HepG2 (cell line): ENCODE data around the gene CD180. TPM values are rescaled to one million over a fixed set of nuclear protein-coding genes. Genes with fewer than 3 reads are reported as not detected.

Experiments
- ASH2L ChIP-seq: fragments of 300-600, 200-600 bp; sonication (generic); IDR thresholded peaks from 2 replicates; pipeline ENCODE4 v1.7.0; 2017; ENCODE audit warnings: low read depth, mild to moderate bottlenecking, moderate library complexity, mixed read lengths, low read length; ENCODE audit not compliant: insufficient read length
- CEBPG ChIP-seq: IDR thresholded peaks from 2 replicates; pipeline ENCODE4 v1.6.1; 2016
- DBP ChIP-seq: sonication (generic); formaldehyde crosslinking; IDR thresholded peaks from 2 replicates; pipeline ENCODE4 v1.4.0; 2020; ENCODE audit warnings: missing genetic modification reagents; ENCODE audit errors: not compliant biosample characterization
- FOXO1 ChIP-seq: sonication (generic); formaldehyde crosslinking; IDR thresholded peaks from 2 replicates; pipeline ENCODE4 v1.4.0; 2020; ENCODE audit warnings: missing genetic modification reagents
- IRX3 ChIP-seq: sonication (generic); formaldehyde crosslinking; IDR thresholded peaks from 2 replicates; pipeline ENCODE4 v1.8.1; 2023; ENCODE audit warnings: mild to moderate bottlenecking, low read depth, missing genetic modification reagents, borderline replicate concordance
- KAT7 ChIP-seq: IDR thresholded peaks from 2 replicates; pipeline ENCODE4 v1.6.1; 2018; ENCODE audit warnings: borderline replicate concordance, missing compliant biosample characterization
- KDM1A ChIP-seq: IDR thresholded peaks from 2 replicates; pipeline ENCODE4 v1.6.1; 2016; ENCODE audit warnings: missing compliant biosample characterization
- KDM5B ChIP-seq: sonication (generic); formaldehyde crosslinking; IDR thresholded peaks from 2 replicates; pipeline ENCODE4 v1.4.0; 2020; ENCODE audit warnings: missing genetic modification reagents, mild to moderate bottlenecking, borderline replicate concordance
- MBNL3 ChIP-seq: fragments of 250-450 bp; sonication (Bioruptor Pico); conservative IDR thresholded peaks from 2 replicates; pipeline ENCODE4 v1.8.0; 2022; ENCODE audit warnings: mild to moderate bottlenecking, inconsistent platforms
- MTA3 ChIP-seq: sonication (generic); formaldehyde crosslinking; IDR thresholded peaks from 2 replicates; pipeline ENCODE4 v1.4.0; 2020; ENCODE audit warnings: missing genetic modification reagents
- NFIB ChIP-seq: sonication (generic); formaldehyde crosslinking; IDR thresholded peaks from 2 replicates; pipeline ENCODE4 v1.9.0; 2021; ENCODE audit warnings: missing genetic modification reagents, mild to moderate bottlenecking, borderline replicate concordance
- NFYC ChIP-seq: IDR thresholded peaks from 2 replicates; pipeline ENCODE4 v1.6.1; 2016; ENCODE audit warnings: missing genetic modification reagents, missing compliant biosample characterization
- RXRB ChIP-seq: IDR thresholded peaks from 2 replicates; pipeline ENCODE4 v1.6.1; 2016; ENCODE audit warnings: borderline replicate concordance, missing genetic modification reagents, missing compliant biosample characterization
- SALL1 ChIP-seq: sonication (generic); formaldehyde crosslinking; IDR thresholded peaks from 2 replicates; pipeline ENCODE4 v1.8.0; 2022; ENCODE audit warnings: mild to moderate bottlenecking, missing genetic modification reagents
- SAP130 ChIP-seq: IDR thresholded peaks from 2 replicates; pipeline ENCODE4 v1.6.1; 2016; ENCODE audit warnings: low read depth
- SP1 ChIP-seq, 2 experiments: fragments of 450-650 bp in 1 of 2; sonication (generic) in 1 of 2; formaldehyde crosslinking in 1 of 2; IDR thresholded peaks; 2 replicates each; pipeline versions ENCODE4 v1.4.0 to v1.6.1; 2016 to 2020; ENCODE audit warnings: missing genetic modification reagents in 1 of 2
- TCF7 ChIP-seq: sonication (generic); IDR thresholded peaks from 2 replicates; pipeline ENCODE4 v1.6.1; 2016; ENCODE audit warnings: antibody characterized with exemption, low read depth
- TIGD3 ChIP-seq: sonication (generic); formaldehyde crosslinking; IDR thresholded peaks from 2 replicates; pipeline ENCODE4 v1.5.1; 2020; ENCODE audit warnings: mild to moderate bottlenecking, missing genetic modification reagents, borderline replicate concordance
- TRIM24 ChIP-seq: sonication (generic); formaldehyde crosslinking; IDR thresholded peaks from 2 replicates; pipeline ENCODE4 v1.8.0; 2022; ENCODE audit warnings: mild to moderate bottlenecking, missing genetic modification reagents
- ZBTB4 ChIP-seq: sonication (generic); formaldehyde crosslinking; IDR thresholded peaks from 2 replicates; pipeline ENCODE4 v1.4.0; 2020; ENCODE audit warnings: missing genetic modification reagents, mild to moderate bottlenecking, borderline replicate concordance
- ZFP1 ChIP-seq: IDR thresholded peaks from 2 replicates; pipeline ENCODE4 v1.6.1; 2016
- ZKSCAN5 ChIP-seq: sonication (generic); formaldehyde crosslinking; IDR thresholded peaks from 2 replicates; pipeline ENCODE4 v1.5.1; 2020; ENCODE audit warnings: mild to moderate bottlenecking, missing genetic modification reagents
- ZNF354B ChIP-seq: sonication (generic); formaldehyde crosslinking; IDR thresholded peaks from 2 replicates; pipeline ENCODE4 v1.8.0; 2022; ENCODE audit warnings: mild to moderate bottlenecking, missing genetic modification reagents
- ZNF496 ChIP-seq: sonication (generic); formaldehyde crosslinking; IDR thresholded peaks from 2 replicates; pipeline ENCODE4 v1.8.1; 2023; ENCODE audit warnings: mild to moderate bottlenecking, moderate library complexity, missing genetic modification reagents; ENCODE audit not compliant: insufficient replicate concordance
- ZNF614 ChIP-seq: IDR thresholded peaks from 2 replicates; pipeline ENCODE4 v1.6.1; 2018; ENCODE audit warnings: missing biosample characterization, missing genetic modification reagents, inconsistent platforms, borderline replicate concordance
- ZNF703 ChIP-seq: sonication (generic); formaldehyde crosslinking; IDR thresholded peaks from 2 replicates; pipeline ENCODE4 v1.5.1; 2020; ENCODE audit warnings: missing genetic modification reagents, mild to moderate bottlenecking, moderate library complexity, borderline replicate concordance
- ZNF775 ChIP-seq: sonication (generic); formaldehyde crosslinking; IDR thresholded peaks from 2 replicates; pipeline ENCODE4 v1.4.0; 2020; ENCODE audit warnings: missing genetic modification reagents, mild to moderate bottlenecking, moderate library complexity, borderline replicate concordance
- ZNF777 ChIP-seq: sonication (generic); formaldehyde crosslinking; IDR thresholded peaks from 2 replicates; pipeline ENCODE4 v1.4.0; 2020; ENCODE audit warnings: missing genetic modification reagents
- ZNF792 ChIP-seq: IDR thresholded peaks from 2 replicates; pipeline ENCODE4 v1.6.1; 2016
- polyA plus RNA-seq, 8 experiments: library from polyadenylated mRNA; depleted of rRNA in 3 of 8; stranded (reverse) in 7 of 8; unstranded in 1 of 8; fragments of >200 nt; fragmentation: Illumina TruSeq in 4 of 8; extraction: Trizol in 4 of 8; gene quantifications; 2 replicates each; pipeline versions ENCODE4 v1.2.1 to v1.2.3, GENCODE V29; 2011 to 2016; ENCODE audit warnings: low read depth in 4 of 8, missing spikeins in 1 of 8, mixed read lengths in 1 of 8; ENCODE audit not compliant: insufficient read depth in 1 of 8
- total RNA-seq, 5 experiments: library from RNA; depleted of rRNA; stranded (reverse); fragments of >200 nt; fragmentation: Illumina TruSeq; extraction: Trizol; gene quantifications; 2 replicates each; pipeline ENCODE4 v1.2.3, GENCODE V29; 2016; ENCODE audit warnings: low read depth in 1 of 5

The CD180 gene
- total and polyA plus RNA-seq, 2 of the 13 experiments (the other 11 are each of a cell fraction or from before 2014, with no cell fraction given), result not detected

GRCh38 chr5:67142816-67143215 is 53.8 kb downstream of the CD180 start (continued):
- TF ChIP-seq RXRB (peak; percentile 56; the same call in 1 of the 2 replicates), TIGD3 (CRISPR knock-in tag) (no peak), KDM5B (CRISPR knock-in tag) (no peak), MTA3 (CRISPR knock-in tag) (no peak), ZFP1 (no peak), ZNF614 (peak; percentile 64; the same call in 1 of the 2 replicates), TRIM24 (CRISPR knock-in tag) (no peak), IRX3 (CRISPR knock-in tag) (no peak), ASH2L (no peak), ZNF703 (CRISPR knock-in tag) (no peak), KDM1A (no peak), ZNF496 (CRISPR knock-in tag) (no peak), ZKSCAN5 (peak; percentile 48; the same call in 1 of the 2 replicates), DBP (no peak), TCF7 (peak; percentile 51; the same call in 1 of the 2 replicates), ZBTB4 (CRISPR knock-in tag) (peak; percentile 83; the same call in 1 of the 2 replicates), CEBPG (CRISPR knock-in tag) (0 out of 2 replicates have a peak, but pooled peaks have one; percentile 8), SP1 (IDR thresholded peaks at IDR 0.05) (no peak), SP1 (CRISPR knock-in tag; IDR thresholded peaks at IDR 0.05) (no peak), ZNF792 (CRISPR knock-in tag) (no peak), SAP130 (CRISPR knock-in tag) (peak; percentile 36; the same call in 1 of the 2 replicates), FOXO1 (CRISPR knock-in tag) (0 out of 2 replicates have a peak, but pooled peaks have one; percentile 17), NFYC (CRISPR knock-in tag) (no peak), SALL1 (peak; percentile 87), ZNF354B (CRISPR knock-in tag) (no peak), ZNF777 (no peak), ZNF775 (CRISPR knock-in tag) (no peak), KAT7 (no peak), NFIB (CRISPR knock-in tag) (no peak), MBNL3 (CRISPR knock-in tag) (no peak)
